IPS-20b (cell line): Measurements from ENCODE around the gene AGBL4.

ENCODE experiments used
- H3K27ac ChIP-seq: one replicate; pipeline ENCODE4 v1.5.1; 2013; ENCODE audit warnings: low read length
- H3K27me3 ChIP-seq: 2 replicates; pipeline ENCODE4 v1.6.1; 2013; ENCODE audit warnings: mild to moderate bottlenecking, low read length, inconsistent platforms; ENCODE audit not compliant: insufficient read depth
- H3K36me3 ChIP-seq: 2 replicates; pipeline ENCODE4 v1.6.1; 2013; ENCODE audit warnings: low read depth, mild to moderate bottlenecking, inconsistent platforms, low read length, moderate library complexity; ENCODE audit not compliant: insufficient read depth
- H3K4me1 ChIP-seq: 2 replicates; pipeline ENCODE4 v1.6.1; 2013; ENCODE audit warnings: mild to moderate bottlenecking, control low read depth, inconsistent platforms, low read length, moderate library complexity; ENCODE audit not compliant: insufficient read depth
- H3K4me3 ChIP-seq: 2 replicates; pipeline ENCODE4 v1.5.1; 2013; ENCODE audit warnings: mild to moderate bottlenecking, low read length, inconsistent platforms
- H3K9ac ChIP-seq: 2 replicates; pipeline ENCODE4 v1.6.1; 2013; ENCODE audit warnings: low read depth, mild to moderate bottlenecking, inconsistent platforms, low read length, moderate library complexity
- H3K9me3 ChIP-seq: 2 replicates; pipeline ENCODE4 v1.6.1; 2013; ENCODE audit warnings: mild to moderate bottlenecking, low read depth, low read length, inconsistent platforms; ENCODE audit not compliant: insufficient read depth

The AGBL4 gene

GRCh38 chr1:49424782-49425181 is 599.0 kb downstream of the AGBL4 start:
- H3K9ac ChIP-seq, result no peak overlapping the region
- H3K36me3 ChIP-seq, result no peaks in the 10 kb centered on the region
- no peaks in the 10 kb centered on the region for H3K4me1 ChIP-seq
- H3K27ac ChIP-seq, result no peak overlapping the region
- H3K9me3 ChIP-seq, result peaks cover 4% of the 10 kb centered on the region; the same call in 1 of the 2 replicates
- no peak overlapping the region for H3K4me3 ChIP-seq
- no peaks in the 10 kb centered on the region for H3K27me3 ChIP-seq

- Histone ChIP-seq H3K4me1 (0 out of 2 replicates have a peak, but pooled peaks cover 5% of the 10 kb centered on the region), H3K9me3 (no peaks in the 10 kb centered on the region), H3K9ac (no peak overlapping the region), H3K27ac (no peak overlapping the region), H3K36me3 (no peaks in the 10 kb centered on the region), H3K27me3 (no peaks in the 10 kb centered on the region), H3K4me3 (no peak overlapping the region)
Measured at GRCh38 chr1:49416758-49417157, 607.0 kb downstream of the AGBL4 start.

- H3K9me3 ChIP-seq, result no peaks in the 10 kb centered on the region; the same call in 1 of the 2 replicates
Measured at GRCh38 chr1:49408346-49408745, 615.4 kb downstream of the AGBL4 start.

GRCh38 chr1:49397086-49397485 is 626.7 kb downstream of the AGBL4 start:
- H3K4me1 ChIP-seq, result no peaks in the 10 kb centered on the region
- peaks cover 7% of the 10 kb centered on the region; the same call in 1 of the 2 replicates for H3K9me3 ChIP-seq
- H3K27me3 ChIP-seq, result no peaks in the 10 kb centered on the region
- H3K4me3 ChIP-seq, result no peak overlapping the region
- no peaks in the 10 kb centered on the region for H3K36me3 ChIP-seq
- H3K27ac ChIP-seq, result no peak overlapping the region
- no peak overlapping the region for H3K9ac ChIP-seq

More at GRCh38 chr1:49408346-49408745, 615.4 kb downstream of the AGBL4 start:
- H3K4me1 ChIP-seq, result 0 out of 2 replicates have a peak, but pooled peaks cover 2% of the 10 kb centered on the region
- no peaks in the 10 kb centered on the region for H3K27me3 ChIP-seq
- no peak overlapping the region for H3K27ac ChIP-seq
- no peak overlapping the region for H3K4me3 ChIP-seq
- no peaks in the 10 kb centered on the region for H3K36me3 ChIP-seq
- H3K9ac ChIP-seq, result no peak overlapping the region

GRCh38 chr1:49394200-49394599 is 629.6 kb downstream of the AGBL4 start:
- Histone ChIP-seq H3K9ac (no peak overlapping the region), H3K4me3 (no peak overlapping the region), H3K36me3 (no peaks in the 10 kb centered on the region), H3K27ac (no peak overlapping the region), H3K4me1 (no peaks in the 10 kb centered on the region), H3K27me3 (no peaks in the 10 kb centered on the region), H3K9me3 (no peaks in the 10 kb centered on the region)

- H3K9me3 ChIP-seq, result no peaks in the 10 kb centered on the region
- no peak overlapping the region for H3K27ac ChIP-seq
- no peaks in the 10 kb centered on the region for H3K4me1 ChIP-seq
- no peak overlapping the region for H3K4me3 ChIP-seq
- no peaks in the 10 kb centered on the region for H3K36me3 ChIP-seq
- H3K27me3 ChIP-seq, result no peaks in the 10 kb centered on the region
- no peak overlapping the region for H3K9ac ChIP-seq
Measured at GRCh38 chr1:49389699-49390098, 634.1 kb downstream of the AGBL4 start.

GRCh38 chr1:49364676-49365075 is 659.1 kb downstream of the AGBL4 start:
- no peaks in the 10 kb centered on the region for H3K9me3 ChIP-seq
- no peaks in the 10 kb centered on the region for H3K27me3 ChIP-seq

GRCh38 chr1:49363628-49364027 is 660.1 kb downstream of the AGBL4 start:
- no peak overlapping the region for H3K9ac ChIP-seq
- H3K27me3 ChIP-seq, result peaks cover 6% of the 10 kb centered on the region; the same call in 1 of the 2 replicates
- H3K9me3 ChIP-seq, result no peaks in the 10 kb centered on the region
- H3K4me1 ChIP-seq, result no peaks in the 10 kb centered on the region
- no peak overlapping the region for H3K4me3 ChIP-seq
- no peaks in the 10 kb centered on the region for H3K36me3 ChIP-seq
- no peak overlapping the region for H3K27ac ChIP-seq

More at GRCh38 chr1:49364676-49365075, 659.1 kb downstream of the AGBL4 start:
- Histone ChIP-seq H3K27ac (no peak overlapping the region), H3K4me1 (no peaks in the 10 kb centered on the region), H3K9ac (no peak overlapping the region), H3K36me3 (no peaks in the 10 kb centered on the region), H3K4me3 (no peak overlapping the region)

GRCh38 chr1:49358036-49358435 is 665.7 kb downstream of the AGBL4 start:
- Histone ChIP-seq H3K36me3 (no peaks in the 10 kb centered on the region), H3K27ac (no peak overlapping the region), H3K9ac (no peak overlapping the region), H3K27me3 (peaks cover 57% of the 10 kb centered on the region), H3K4me1 (peaks cover 11% of the 10 kb centered on the region), H3K9me3 (no peaks in the 10 kb centered on the region), H3K4me3 (no peak overlapping the region)

- no peak overlapping the region for H3K9ac ChIP-seq
- H3K27ac ChIP-seq, result no peak overlapping the region
- no peaks in the 10 kb centered on the region for H3K9me3 ChIP-seq
- peaks cover 57% of the 10 kb centered on the region for H3K27me3 ChIP-seq
- peaks cover 11% of the 10 kb centered on the region for H3K4me1 ChIP-seq
- H3K36me3 ChIP-seq, result no peaks in the 10 kb centered on the region
- peak overlapping the region; percentile 21; the same call in 1 of the 2 replicates for H3K4me3 ChIP-seq
Measured at GRCh38 chr1:49356594-49356993, 667.2 kb downstream of the AGBL4 start.

- no peaks in the 10 kb centered on the region for H3K36me3 ChIP-seq
- no peaks in the 10 kb centered on the region for H3K9me3 ChIP-seq
- H3K4me3 ChIP-seq, result no peak overlapping the region
- peaks cover 5% of the 10 kb centered on the region; the same call in 1 of the 2 replicates for H3K4me1 ChIP-seq
- H3K9ac ChIP-seq, result no peak overlapping the region
- no peak overlapping the region for H3K27ac ChIP-seq
- peaks cover 32% of the 10 kb centered on the region for H3K27me3 ChIP-seq
Measured at GRCh38 chr1:49351768-49352167, 672.0 kb downstream of the AGBL4 start.

- no peaks in the 10 kb centered on the region for H3K4me1 ChIP-seq
- H3K4me3 ChIP-seq, result no peak overlapping the region
- peaks cover 12% of the 10 kb centered on the region; the same call in 1 of the 2 replicates for H3K9me3 ChIP-seq
- H3K36me3 ChIP-seq, result no peaks in the 10 kb centered on the region
- H3K9ac ChIP-seq, result no peak overlapping the region
- H3K27me3 ChIP-seq, result no peaks in the 10 kb centered on the region
- no peak overlapping the region for H3K27ac ChIP-seq
Measured at GRCh38 chr1:49346767-49347349, 676.9 kb downstream of the AGBL4 start.
